ENCODE results near the gene PXN. TPM values are rescaled to one million over a fixed set of nuclear protein-coding genes. Genes with fewer than 3 reads are reported as not detected.

Gene PXN
- total and polyA plus RNA-seq, 10 of the 15 experiments (the other 5 are each of a cell fraction or from before 2014, with no cell fraction given), result 1.0 to 32.0 (median 11.5) TPM

DNA sequence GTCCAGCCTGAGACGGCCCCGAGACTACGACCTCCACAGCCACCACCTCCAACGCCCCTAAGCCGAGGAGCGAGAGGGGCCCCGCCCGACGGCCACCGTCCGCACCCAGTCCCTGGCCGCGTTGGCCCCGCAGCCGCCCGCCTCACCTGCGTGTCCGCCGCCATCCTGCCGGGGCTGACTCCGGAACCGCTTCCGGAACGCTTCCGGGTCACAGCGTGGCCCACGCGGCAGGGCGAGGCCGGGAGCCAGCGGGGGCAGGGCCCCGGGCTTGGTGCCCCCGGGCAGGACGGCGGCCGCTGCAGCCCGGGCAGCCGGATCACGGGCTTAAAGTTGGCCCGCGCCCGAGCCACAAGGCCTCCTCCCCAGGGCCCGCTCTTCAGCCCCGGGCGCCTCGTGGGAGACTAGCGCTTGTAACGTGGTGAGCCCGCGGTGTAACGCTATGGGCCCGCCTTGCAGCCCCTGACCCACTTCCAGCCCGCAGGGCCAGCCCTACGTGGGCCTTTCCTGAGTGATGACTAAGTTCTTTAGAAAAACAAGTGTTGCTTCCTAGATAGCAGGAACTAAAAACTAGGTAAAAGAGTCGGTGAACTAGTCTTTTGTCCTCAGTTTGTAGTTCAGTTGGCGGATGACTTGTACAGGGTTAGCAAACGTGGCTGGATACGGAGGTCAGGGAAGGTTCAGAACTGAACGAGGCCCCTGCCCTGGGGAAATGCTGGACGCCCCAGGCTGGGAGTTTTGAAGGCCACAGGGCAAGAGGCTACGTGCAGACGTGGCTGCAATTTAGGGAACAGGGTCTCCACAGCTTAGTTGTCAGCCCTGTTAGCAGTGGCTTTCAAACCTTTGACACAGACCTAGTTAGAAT lies 70.8 kb downstream of the PXN start, which contains the start of gene GCN1:
Gene GCN1, minus strand, starts transcription at position 182 of the 862 bp plus-strand sequence. Its CDS starts 18 bp downstream, at position 164.
- intact Hi-C loops (cut with micrococcal nuclease; ENCODE audit: unreplicated experiment) (loop anchor here (2.0 to 10.0 kb wide), 2 partner anchors 76 to 210 kb away; partner anchors contain the start of gene BICDL1), in situ Hi-C loops (cut with MboI) (no loop called here)
- ChIA-PET SMC1A (ENCODE audit: uncharacterized antibody, unreplicated experiment) (interaction anchor here (2.2 kb wide), 1 partner anchor 78 kb away, joined by 8 read pairs; the partner anchor contains the start of gene RAB35), CTCF (interaction anchor here (1.8 kb wide), 1 partner anchor 84 kb away, joined by 4 read pairs; no protein-coding TSS in a partner anchor), RAD21 (ENCODE audit: unreplicated experiment) (interaction anchor here (1.1 kb wide), 1 partner anchor 27 kb away, joined by 3 read pairs; no protein-coding TSS in a partner anchor), POLR2A (interaction anchor here (1.5 kb wide), 1 partner anchor 78 kb away, joined by 6 read pairs; the partner anchor contains the start of gene RAB35)
- H3K4me1 ChIP-seq (ENCODE audit: control insufficient read depth, insufficient read depth, low read length), result peaks cover 33% of the 10 kb centered on the region
- H3K79me2 ChIP-seq (ENCODE audit: control insufficient read depth, insufficient read depth, low read length), result peaks cover 86% of the 10 kb centered on the region
- WGBS (ENCODE audit: insufficient coverage, insufficient replicate concordance, low lambda C conversion rate, missing lambda C conversion rate), result 1% methylated on average over 59 of the region's 62 CpGs
- peaks cover 10 to 29% of the 10 kb centered on the region in 2 experiments for H3K36me3 ChIP-seq (ENCODE audit: control insufficient read depth in 2 of 2, insufficient read depth in 2 of 2, low read length in 1 of 2)
- H3K9me3 ChIP-seq (replicated peaks; ENCODE audit: control insufficient read depth, insufficient read depth, low read length), result no peaks in the 10 kb centered on the region
- H3K4me2 ChIP-seq (ENCODE audit: control insufficient read depth, insufficient read depth), result peak within 1 kb of the TSS; percentile 88
- H2AFZ ChIP-seq (ENCODE audit: control insufficient read depth, low read depth, low read length), result peak within 1 kb of the TSS; percentile 61
- ATAC-seq (peak; percentile 86), DNase-seq (ENCODE audit: low read depth, low spot score) (no peak), FAIRE-seq (no peak)
- peaks cover 6% of the 10 kb centered on the region; the same call in 1 of the 2 replicates for H4K20me1 ChIP-seq (ENCODE audit: control insufficient read depth, insufficient read depth)
- TSS peak; percentile 99 for BruUV-seq (replicated peaks)
- H3K27me3 ChIP-seq (replicated peaks in 1 of 2; ENCODE audit: control insufficient read depth in 2 of 2, insufficient read depth in 2 of 2, low read length in 1 of 2), result no peaks in the 10 kb centered on the region
- H3K27ac ChIP-seq (ENCODE audit: control insufficient read depth, insufficient read depth), result peak within 1 kb of the TSS; percentile 93
- H3K9ac ChIP-seq (ENCODE audit: control insufficient read depth, insufficient read depth, low read length), result peak within 1 kb of the TSS; percentile 70
- H3K4me3 ChIP-seq, result peak within 1 kb of the TSS; percentile 62
- TF ChIP-seq, protein P1, sequence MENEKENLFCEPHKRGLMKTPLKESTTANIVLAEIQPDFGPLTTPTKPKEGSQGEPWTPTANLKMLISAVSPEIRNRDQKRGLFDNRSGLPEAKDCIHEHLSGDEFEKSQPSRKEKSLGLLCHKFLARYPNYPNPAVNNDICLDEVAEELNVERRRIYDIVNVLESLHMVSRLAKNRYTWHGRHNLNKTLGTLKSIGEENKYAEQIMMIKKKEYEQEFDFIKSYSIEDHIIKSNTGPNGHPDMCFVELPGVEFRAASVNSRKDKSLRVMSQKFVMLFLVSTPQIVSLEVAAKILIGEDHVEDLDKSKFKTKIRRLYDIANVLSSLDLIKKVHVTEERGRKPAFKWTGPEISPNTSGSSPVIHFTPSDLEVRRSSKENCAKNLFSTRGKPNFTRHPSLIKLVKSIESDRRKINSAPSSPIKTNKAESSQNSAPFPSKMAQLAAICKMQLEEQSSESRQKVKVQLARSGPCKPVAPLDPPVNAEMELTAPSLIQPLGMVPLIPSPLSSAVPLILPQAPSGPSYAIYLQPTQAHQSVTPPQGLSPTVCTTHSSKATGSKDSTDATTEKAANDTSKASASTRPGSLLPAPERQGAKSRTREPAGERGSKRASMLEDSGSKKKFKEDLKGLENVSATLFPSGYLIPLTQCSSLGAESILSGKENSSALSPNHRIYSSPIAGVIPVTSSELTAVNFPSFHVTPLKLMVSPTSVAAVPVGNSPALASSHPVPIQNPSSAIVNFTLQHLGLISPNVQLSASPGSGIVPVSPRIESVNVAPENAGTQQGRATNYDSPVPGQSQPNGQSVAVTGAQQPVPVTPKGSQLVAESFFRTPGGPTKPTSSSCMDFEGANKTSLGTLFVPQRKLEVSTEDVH (IDR thresholded peaks at IDR 0.05; ENCODE audit: low read depth, partially characterized antibody), result no peak
- peak; percentile 68 for TF ChIP-seq MTA3 (IDR thresholded peaks at IDR 0.05; ENCODE audit: borderline replicate concordance, low read length)
- no peak; the same call in none of the 2 replicates for TF ChIP-seq LARP7 (IDR thresholded peaks at IDR 0.05)
- TF ChIP-seq POU2F2 (IDR thresholded peaks at IDR 0.05; ENCODE audit: borderline replicate concordance, low read depth, low read length), result peak; percentile 90
- TF ChIP-seq RELA (IDR thresholded peaks at IDR 0.05; ENCODE audit: borderline replicate concordance, partially characterized antibody), result peak; percentile 39
- TF ChIP-seq NR2F1 (conservative IDR thresholded peaks at IDR 0.05), result peak; percentile 87
- 0 out of 2 replicates have a peak, but pooled peaks have one; percentile 24 for TF ChIP-seq RUNX3 (IDR thresholded peaks at IDR 0.05; ENCODE audit: low read length)
- TF ChIP-seq CREB1 (IDR thresholded peaks at IDR 0.05; ENCODE audit: low read depth), result 0 out of 2 replicates have a peak, but pooled peaks have one; percentile 9
- 0 out of 2 replicates have a peak, but pooled peaks have one; percentile 34 for TF ChIP-seq TARDBP (IDR thresholded peaks at IDR 0.05; ENCODE audit: borderline replicate concordance)
- TF ChIP-seq CHD2 (IDR thresholded peaks at IDR 0.05; ENCODE audit: borderline replicate concordance, low read depth, low read length), result peak; percentile 80
- TF ChIP-seq NR2C2 (IDR thresholded peaks at IDR 0.05; ENCODE audit: borderline replicate concordance, control insufficient read depth, insufficient read length, low read depth), result peak; percentile 85
- TF ChIP-seq TAF1 (IDR thresholded peaks at IDR 0.05; ENCODE audit: borderline replicate concordance, low read depth, low read length), result peak; percentile 95
- TF ChIP-seq MYC (IDR thresholded peaks at IDR 0.05; ENCODE audit: insufficient read depth, insufficient read length, insufficient replicate concordance, low read length, severe bottlenecking), result peak; percentile 96
- peak; percentile 79 to 80; a peak in 2 of 3 replicates for TF ChIP-seq EGR1 (IDR thresholded peaks at IDR 0.05; ENCODE audit: borderline replicate concordance in 1 of 2, low read depth in 2 of 2, low read length in 2 of 2)
- TF ChIP-seq, protein P2, sequence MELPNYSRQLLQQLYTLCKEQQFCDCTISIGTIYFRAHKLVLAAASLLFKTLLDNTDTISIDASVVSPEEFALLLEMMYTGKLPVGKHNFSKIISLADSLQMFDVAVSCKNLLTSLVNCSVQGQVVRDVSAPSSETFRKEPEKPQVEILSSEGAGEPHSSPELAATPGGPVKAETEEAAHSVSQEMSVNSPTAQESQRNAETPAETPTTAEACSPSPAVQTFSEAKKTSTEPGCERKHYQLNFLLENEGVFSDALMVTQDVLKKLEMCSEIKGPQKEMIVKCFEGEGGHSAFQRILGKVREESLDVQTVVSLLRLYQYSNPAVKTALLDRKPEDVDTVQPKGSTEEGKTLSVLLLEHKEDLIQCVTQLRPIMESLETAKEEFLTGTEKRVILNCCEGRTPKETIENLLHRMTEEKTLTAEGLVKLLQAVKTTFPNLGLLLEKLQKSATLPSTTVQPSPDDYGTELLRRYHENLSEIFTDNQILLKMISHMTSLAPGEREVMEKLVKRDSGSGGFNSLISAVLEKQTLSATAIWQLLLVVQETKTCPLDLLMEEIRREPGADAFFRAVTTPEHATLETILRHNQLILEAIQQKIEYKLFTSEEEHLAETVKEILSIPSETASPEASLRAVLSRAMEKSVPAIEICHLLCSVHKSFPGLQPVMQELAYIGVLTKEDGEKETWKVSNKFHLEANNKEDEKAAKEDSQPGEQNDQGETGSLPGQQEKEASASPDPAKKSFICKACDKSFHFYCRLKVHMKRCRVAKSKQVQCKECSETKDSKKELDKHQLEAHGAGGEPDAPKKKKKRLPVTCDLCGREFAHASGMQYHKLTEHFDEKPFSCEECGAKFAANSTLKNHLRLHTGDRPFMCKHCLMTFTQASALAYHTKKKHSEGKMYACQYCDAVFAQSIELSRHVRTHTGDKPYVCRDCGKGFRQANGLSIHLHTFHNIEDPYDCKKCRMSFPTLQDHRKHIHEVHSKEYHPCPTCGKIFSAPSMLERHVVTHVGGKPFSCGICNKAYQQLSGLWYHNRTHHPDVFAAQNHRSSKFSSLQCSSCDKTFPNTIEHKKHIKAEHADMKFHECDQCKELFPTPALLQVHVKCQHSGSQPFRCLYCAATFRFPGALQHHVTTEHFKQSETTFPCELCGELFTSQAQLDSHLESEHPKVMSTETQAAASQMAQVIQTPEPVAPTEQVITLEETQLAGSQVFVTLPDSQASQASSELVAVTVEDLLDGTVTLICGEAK (IDR thresholded peaks at IDR 0.05; ENCODE audit: borderline replicate concordance), result peak; percentile 82
- TF ChIP-seq IKZF2 (IDR thresholded peaks at IDR 0.05), result no peak
